IPS-18a (cell line): Measurements from ENCODE around the gene ZBTB12.

Experiments
- H3K27ac ChIP-seq: one replicate; pipeline ENCODE4 v1.5.1; 2013; ENCODE audit warnings: low read length
- H3K27me3 ChIP-seq: one replicate; pipeline ENCODE4 v1.6.1; 2013; ENCODE audit warnings: mild to moderate bottlenecking, low read length; ENCODE audit not compliant: control insufficient read depth, insufficient read depth
- H3K36me3 ChIP-seq: one replicate; pipeline ENCODE4 v1.6.1; 2013; ENCODE audit warnings: low read depth, low read length; ENCODE audit not compliant: control insufficient read depth
- H3K4me1 ChIP-seq: one replicate; pipeline ENCODE4 v1.6.1; 2013; ENCODE audit warnings: low read depth, low read length; ENCODE audit not compliant: control insufficient read depth
- H3K4me3 ChIP-seq: one replicate; pipeline ENCODE4 v1.5.1; 2013; ENCODE audit warnings: low read length
- H3K9ac ChIP-seq: one replicate; pipeline ENCODE4 v1.6.1; 2013; ENCODE audit warnings: mild to moderate bottlenecking, low read length, moderate library complexity
- H3K9me3 ChIP-seq: one replicate; pipeline ENCODE4 v1.6.1; 2013; ENCODE audit warnings: low read depth, low read length; ENCODE audit not compliant: control insufficient read depth

Gene ZBTB12

GRCh38 chr6:31892821-31893220, 9.1 kb downstream of the ZBTB12 start:
- Histone ChIP-seq H3K9ac (no peak overlapping the region), H3K27ac (no peak overlapping the region), H3K36me3 (peaks cover 76% of the 10 kb centered on the region), H3K27me3 (no peaks in the 10 kb centered on the region), H3K9me3 (no peaks in the 10 kb centered on the region), H3K4me3 (no peak overlapping the region), H3K4me1 (no peaks in the 10 kb centered on the region)

DNA sequence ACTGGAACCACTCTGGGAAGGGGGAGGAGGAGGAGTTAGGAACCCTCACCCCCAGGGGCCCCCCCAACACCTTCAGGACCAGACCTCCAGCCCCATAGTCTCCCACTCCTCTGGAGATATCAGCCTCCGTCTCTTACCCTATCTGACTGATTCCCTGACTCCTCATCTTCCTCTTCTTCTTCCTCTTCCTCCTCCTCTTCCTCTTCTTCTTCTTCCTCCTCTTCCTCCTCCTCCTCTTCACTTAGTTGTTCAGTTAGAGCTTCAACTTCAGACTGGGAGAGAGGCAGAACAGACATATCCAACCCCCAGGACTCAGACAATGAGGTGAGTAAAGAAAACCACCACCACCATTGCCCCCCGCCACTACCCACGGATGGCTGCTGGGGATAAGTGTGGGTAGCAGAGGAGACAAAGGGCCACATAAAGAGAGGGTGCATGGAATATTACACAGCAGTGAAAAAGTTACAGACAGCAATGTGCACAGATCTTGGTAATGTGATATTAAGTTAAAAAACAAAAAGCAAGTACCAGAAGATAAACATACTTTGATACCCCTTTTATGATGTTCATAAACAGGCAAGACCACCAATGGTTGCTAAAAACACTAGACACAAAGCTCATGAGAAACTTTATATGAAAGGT, 12.4 kb downstream of the ZBTB12 start:
- Histone ChIP-seq H3K9ac (no peak overlapping the region), H3K27me3 (no peaks in the 10 kb centered on the region), H3K9me3 (no peaks in the 10 kb centered on the region), H3K36me3 (peaks cover 89% of the 10 kb centered on the region), H3K4me1 (no peaks in the 10 kb centered on the region), H3K27ac (no peak overlapping the region), H3K4me3 (no peak overlapping the region)

DNA sequence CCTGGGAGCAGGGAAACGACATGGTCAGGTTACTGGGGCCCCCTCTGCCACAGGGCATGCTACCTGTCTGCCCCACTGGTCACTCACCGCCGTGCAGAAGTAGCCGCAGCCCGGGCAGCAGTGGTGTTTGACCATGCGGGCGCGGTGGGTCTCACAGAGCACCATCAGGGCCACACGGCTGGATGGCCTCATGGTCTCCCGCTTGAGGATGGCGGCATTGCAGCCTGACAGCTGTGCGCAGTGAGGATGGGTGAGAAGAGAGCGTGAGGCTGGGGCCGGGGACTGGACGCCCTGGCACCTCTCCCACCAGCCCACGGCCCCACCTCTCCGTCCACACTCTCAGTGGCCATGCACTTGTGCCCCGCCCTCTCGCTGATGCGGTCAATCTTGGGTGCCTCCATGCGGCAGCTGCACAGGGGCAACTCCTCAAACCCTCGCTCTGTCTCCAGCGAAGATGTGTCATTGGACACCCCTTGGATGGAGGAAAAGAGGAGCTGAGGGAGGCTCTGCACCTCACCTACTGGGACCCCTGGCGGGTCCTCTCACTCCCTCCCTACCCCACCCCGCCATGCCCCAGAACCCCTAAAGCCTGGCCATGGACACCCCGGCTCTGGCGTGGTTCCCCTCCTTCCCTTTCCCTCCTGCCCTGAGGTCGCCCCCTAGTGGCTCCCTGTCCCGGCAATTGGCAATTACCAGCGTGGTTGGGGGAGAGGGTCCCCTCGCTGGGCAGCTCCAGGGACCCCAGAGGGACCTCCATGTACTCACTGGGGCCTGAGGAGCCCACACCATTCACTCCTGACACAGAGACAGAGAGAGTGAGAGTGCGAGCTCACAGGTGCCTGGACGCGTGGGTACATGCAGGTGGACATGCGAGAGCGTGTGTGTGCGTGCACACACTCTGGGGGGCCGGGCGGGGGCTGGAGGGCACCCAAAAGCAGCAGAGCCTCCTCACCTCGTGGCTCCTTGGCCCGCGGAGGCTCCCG, 13.3 kb downstream of the ZBTB12 start:
- H3K27me3 ChIP-seq = no peaks in the 10 kb centered on the region
- no peaks in the 10 kb centered on the region for H3K9me3 ChIP-seq
- no peak overlapping the region for H3K27ac ChIP-seq
- no peak overlapping the region for H3K4me3 ChIP-seq
- peaks cover 92% of the 10 kb centered on the region for H3K36me3 ChIP-seq
- H3K9ac ChIP-seq = no peak overlapping the region
- H3K4me1 ChIP-seq = no peaks in the 10 kb centered on the region

DNA sequence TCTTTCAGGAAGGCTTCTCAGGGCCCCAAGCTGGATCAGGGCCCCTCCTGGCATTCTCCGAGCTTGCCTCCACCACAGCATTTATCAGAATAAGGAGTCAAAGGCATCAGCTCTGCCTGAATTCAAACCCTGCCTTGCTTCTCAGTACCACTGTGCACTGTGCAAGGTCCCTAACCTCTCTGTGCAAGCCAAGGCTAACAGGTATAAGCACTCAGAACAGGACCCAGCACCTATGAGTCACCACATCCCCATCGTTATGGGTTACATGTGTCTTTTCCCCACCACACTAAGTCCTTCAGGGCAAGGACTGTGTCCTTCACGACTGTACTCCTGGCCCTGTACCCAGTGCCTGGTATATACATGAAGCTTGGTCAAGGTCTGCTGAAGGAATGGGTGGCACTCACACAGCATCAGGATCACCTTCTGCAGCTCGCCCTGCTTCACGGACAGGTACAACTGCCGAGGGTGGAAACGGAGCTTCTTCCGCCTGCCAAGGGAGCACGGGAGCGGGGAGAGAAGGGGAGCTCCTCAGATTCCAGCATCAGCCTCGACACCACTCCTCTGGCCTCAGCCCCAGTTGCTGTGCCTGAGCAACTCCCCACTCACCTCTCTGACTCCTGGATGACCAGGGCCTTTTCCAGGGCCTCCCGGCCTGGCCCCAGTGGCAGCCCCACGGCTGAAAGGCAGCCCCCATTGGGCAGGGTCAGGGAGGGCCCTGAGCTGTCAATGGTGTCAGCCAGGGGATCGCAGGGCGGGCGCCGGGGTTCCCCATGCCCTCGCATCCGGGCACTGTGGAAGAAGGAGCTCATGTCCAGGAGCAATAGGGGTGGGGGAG, 14.5 kb downstream of the ZBTB12 start:
- Histone ChIP-seq H3K4me3 (no peak overlapping the region), H3K36me3 (peaks cover 90% of the 10 kb centered on the region), H3K27ac (no peak overlapping the region), H3K4me1 (no peaks in the 10 kb centered on the region), H3K9me3 (no peaks in the 10 kb centered on the region), H3K27me3 (no peaks in the 10 kb centered on the region), H3K9ac (no peak overlapping the region)

DNA sequence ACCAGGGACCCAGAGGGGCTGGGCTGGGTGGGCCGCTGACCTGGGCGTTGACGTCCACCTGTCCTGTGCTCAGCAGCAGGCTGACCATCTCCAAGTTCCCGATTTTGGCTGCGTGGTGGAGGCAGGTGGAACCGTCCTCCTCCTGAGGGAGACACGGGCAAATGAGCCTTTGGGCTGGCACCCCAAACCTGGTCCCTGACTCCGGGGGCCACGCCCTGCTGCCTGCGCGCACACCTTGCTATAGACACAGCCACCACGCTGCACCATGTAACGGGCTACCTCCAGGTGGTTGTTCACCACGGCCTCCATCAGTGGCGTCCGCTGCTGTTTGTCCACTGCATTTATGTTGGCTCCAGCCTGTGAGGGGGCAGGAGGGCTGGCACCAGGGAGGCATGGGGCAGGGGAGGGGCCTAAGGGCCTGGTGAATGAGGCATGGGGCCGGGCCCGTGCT, 15.3 kb downstream of the ZBTB12 start:
- no peak overlapping the region for H3K9ac ChIP-seq
- no peaks in the 10 kb centered on the region for H3K9me3 ChIP-seq
- H3K4me1 ChIP-seq = no peaks in the 10 kb centered on the region
- no peak overlapping the region for H3K4me3 ChIP-seq
- peaks cover 86% of the 10 kb centered on the region for H3K36me3 ChIP-seq
- H3K27me3 ChIP-seq = no peaks in the 10 kb centered on the region
- no peak overlapping the region for H3K27ac ChIP-seq

- no peaks in the 10 kb centered on the region for H3K4me1 ChIP-seq
- H3K27ac ChIP-seq = no peak overlapping the region
- H3K27me3 ChIP-seq = no peaks in the 10 kb centered on the region
- H3K4me3 ChIP-seq = no peak overlapping the region
- H3K36me3 ChIP-seq = peaks cover 93% of the 10 kb centered on the region
- no peak overlapping the region for H3K9ac ChIP-seq
- H3K9me3 ChIP-seq = no peaks in the 10 kb centered on the region
Measured at GRCh38 chr6:31884528-31885035, 17.3 kb downstream of the ZBTB12 start.

DNA sequence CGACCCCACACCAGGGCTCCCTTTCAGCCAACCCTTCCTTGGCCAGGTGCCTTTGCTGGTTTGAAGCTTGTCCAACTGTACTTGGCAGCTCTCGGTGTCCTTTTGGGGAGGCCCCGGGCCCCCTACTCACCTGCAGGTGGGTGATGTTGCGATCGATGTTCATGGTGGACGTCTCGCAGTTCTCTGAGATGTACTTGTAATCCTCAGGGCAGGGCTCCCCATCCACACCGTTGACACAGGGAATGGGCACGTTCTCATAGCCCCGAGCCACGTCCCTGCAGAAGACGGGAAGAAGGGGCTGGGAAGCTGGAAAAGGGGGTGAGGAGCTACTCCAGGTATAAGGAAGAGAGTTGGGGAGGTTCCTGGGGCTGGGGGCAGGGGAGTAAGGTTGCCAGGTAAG, 18.2 kb downstream of the ZBTB12 start:
- no peak overlapping the region for H3K4me3 ChIP-seq
- no peaks in the 10 kb centered on the region for H3K9me3 ChIP-seq
- H3K4me1 ChIP-seq = no peaks in the 10 kb centered on the region
- no peaks in the 10 kb centered on the region for H3K27me3 ChIP-seq
- no peak overlapping the region for H3K27ac ChIP-seq
- no peak overlapping the region for H3K9ac ChIP-seq
- H3K36me3 ChIP-seq = peaks cover 86% of the 10 kb centered on the region

- Histone ChIP-seq H3K27me3 (no peaks in the 10 kb centered on the region), H3K9me3 (no peaks in the 10 kb centered on the region), H3K4me3 (no peak overlapping the region), H3K27ac (no peak overlapping the region), H3K4me1 (no peaks in the 10 kb centered on the region), H3K9ac (no peak overlapping the region), H3K36me3 (peaks cover 72% of the 10 kb centered on the region)
Measured at GRCh38 chr6:31882344-31882743, 19.5 kb downstream of the ZBTB12 start.

GRCh38 chr6:31881136-31881859, 20.6 kb downstream of the ZBTB12 start:
- peaks cover 62% of the 10 kb centered on the region for H3K36me3 ChIP-seq

GRCh38 chr6:31880616-31881015, 21.3 kb downstream of the ZBTB12 start:
- H3K9me3 ChIP-seq = no peaks in the 10 kb centered on the region
- peaks cover 55% of the 10 kb centered on the region for H3K36me3 ChIP-seq
- H3K9ac ChIP-seq = no peak overlapping the region
- no peak overlapping the region for H3K27ac ChIP-seq
- H3K4me3 ChIP-seq = no peak overlapping the region
- H3K4me1 ChIP-seq = no peaks in the 10 kb centered on the region
- H3K27me3 ChIP-seq = no peaks in the 10 kb centered on the region

More at GRCh38 chr6:31881136-31881859, 20.6 kb downstream of the ZBTB12 start:
- Histone ChIP-seq H3K9ac (no peak overlapping the region), H3K27ac (no peak overlapping the region), H3K9me3 (no peaks in the 10 kb centered on the region), H3K4me3 (no peak overlapping the region), H3K27me3 (no peaks in the 10 kb centered on the region), H3K4me1 (no peaks in the 10 kb centered on the region)
